Posterior cingulate gyrus (tissue), 11 donors: ENCODE results near the gene CD248.
A peak's percentile ranks its signal among the peaks of the same experiment; 100 is the strongest.

Source experiments
- DNase-seq, 10 donors: peaks; one replicate each; pipeline versions ENCODE4 v3.0.0 to v3.0.0-alpha.2; 2020 to 2021; ENCODE audit warnings: mixed read lengths in 3 of 10
- intact Hi-C: fragments of 100-400 bp; cut with DNase I; formaldehyde crosslinking; loops from one replicate; pipeline ENCODE4 v1.15.1; 2023

CD248 gene

DNA sequence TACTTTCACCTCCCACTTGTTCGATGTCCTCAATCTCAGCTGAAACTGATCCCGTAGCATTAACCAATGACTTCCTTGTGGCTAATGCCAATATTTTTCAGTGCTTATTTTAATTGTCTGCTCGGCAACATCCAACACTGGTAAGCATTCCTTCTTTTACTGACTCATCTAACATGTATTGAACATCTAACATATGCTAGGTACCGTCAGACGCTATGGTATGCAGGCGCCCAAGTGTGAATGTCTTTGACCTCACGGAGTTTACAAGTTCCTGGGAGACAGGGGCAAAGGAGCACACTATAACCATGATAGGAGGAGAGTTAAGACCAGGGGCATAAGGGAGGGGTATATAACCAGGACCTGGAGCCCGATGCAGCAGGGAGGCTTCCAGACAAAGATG is 26.3 kb upstream of the CD248 start:
- intact Hi-C loops: no loop called here
- DNase-seq: peak in 3 of 10 donors; percentile 3 to 20 (median 6)

DNA sequence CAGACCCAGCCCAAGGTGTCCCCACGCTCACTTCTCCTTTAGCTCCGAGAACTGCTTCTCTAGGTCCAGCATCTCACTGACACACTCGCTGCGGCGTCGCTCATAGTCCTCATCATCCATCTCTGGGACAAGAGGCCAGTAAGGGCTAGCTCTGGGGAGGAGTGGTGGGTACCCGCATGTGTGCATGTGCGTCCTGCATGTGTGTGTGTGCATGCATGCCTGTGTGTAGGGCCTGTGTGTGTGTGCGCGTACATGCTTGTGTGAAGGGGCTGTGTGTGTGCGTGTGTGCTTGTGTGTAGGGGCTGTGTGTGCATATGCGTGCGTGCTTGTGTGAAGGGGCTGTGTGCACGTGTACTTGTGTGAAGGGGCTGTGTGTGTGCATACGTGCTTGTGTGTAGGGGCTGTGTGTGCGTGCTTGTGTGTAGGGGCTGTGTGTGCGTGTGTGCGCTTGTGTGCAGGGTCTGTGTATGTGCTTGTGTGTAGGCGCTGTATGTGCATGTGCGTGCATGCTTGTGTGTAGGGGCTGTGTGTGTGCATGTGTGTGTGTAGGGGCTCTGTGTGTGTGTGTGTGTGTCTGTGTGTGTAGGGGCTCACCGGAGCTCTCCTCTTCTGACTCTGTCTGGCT is 24.8 kb upstream of the CD248 start:
- intact Hi-C loops: no loop called here
- DNase-seq: peak in 3 of 10 donors; percentile 35 to 45 (median 38)

DNA sequence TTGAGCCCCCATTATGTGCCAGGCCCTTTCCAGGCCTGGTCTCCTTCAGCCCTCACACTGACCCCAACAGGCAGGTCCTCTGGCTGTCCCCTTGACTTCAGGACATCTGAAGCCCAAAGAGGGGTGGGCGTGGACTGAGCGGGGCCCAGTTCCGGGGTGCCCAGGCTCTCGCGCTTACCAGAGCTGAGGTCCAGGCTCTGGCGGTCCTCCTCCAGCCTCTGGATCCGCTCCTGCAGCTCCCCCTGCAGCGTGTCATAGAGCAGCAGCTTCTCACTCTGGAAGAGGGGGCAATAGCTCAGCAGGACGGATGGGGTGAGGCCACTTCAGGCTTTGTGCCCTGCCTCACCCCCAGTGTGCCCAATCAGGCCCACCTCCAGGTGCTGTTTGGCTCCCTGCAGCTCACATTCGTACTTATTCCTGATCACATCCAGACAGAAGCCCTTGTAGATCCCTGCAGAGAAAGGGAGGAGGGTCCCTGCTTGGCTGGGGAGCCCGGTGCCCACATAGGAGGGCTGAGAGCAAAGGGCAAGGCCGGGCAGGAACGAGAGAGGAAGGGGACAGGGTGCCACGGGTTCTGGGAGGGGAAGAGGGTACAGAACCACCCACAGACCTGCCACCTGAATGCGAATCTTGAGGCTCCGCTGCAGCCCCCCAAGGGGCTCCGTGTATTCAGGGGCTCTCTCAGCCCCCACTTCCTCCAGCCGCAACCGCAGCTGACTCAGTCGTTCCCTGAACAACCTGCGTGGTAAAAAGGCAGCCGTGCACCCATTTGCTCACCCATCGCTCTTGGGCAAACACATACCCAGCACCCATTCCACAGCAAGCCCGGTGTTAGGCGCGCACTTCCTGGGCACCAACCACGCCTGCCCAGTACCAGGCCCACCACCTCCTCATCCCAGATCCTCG is 24.0 kb upstream of the CD248 start:
- intact Hi-C loops: no loop called here
- peak in 3 of 10 donors; percentile 44 to 73 (median 58) for DNase-seq

DNA sequence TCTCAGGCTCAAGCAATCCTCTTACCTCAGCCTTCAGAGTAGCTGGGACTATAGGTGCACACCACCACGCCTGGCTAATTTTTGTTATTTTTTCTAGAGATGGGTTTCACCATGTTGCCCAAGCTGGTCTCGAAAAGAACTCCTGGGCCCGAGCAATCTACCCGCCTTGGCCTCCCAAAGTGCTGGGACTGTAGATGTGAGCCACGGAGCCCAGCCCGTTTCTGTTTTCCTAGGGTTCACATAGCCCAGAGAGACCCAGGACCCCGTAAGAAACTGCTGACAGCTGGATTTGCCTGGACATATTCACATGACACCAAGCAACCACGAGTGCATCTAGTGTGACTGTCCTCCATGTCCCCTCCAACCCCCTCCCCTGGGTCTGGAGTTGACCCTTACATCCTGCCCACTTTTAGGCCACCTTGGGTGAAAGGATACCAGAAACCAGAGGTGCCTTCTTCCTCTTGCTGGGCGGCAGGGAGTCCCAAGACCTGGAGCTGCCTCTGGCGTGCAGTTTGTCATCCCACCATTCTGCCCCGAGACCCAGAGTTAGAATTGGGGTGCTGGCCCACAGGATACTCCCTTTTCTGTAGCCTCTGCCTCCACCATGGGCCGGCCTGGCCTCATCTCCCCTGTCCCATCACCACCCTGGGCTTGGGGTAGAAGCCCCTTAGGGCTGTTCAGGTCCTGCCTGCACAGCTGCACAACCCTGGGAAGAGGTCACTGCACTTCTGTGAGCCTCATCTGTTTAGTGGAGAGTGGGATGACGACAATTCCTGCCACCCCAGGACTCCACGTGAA is 23.0 kb upstream of the CD248 start:
- DNase-seq: peak in 2 of 10 donors; percentile 38 to 69
- intact Hi-C loops: no loop called here

DNA sequence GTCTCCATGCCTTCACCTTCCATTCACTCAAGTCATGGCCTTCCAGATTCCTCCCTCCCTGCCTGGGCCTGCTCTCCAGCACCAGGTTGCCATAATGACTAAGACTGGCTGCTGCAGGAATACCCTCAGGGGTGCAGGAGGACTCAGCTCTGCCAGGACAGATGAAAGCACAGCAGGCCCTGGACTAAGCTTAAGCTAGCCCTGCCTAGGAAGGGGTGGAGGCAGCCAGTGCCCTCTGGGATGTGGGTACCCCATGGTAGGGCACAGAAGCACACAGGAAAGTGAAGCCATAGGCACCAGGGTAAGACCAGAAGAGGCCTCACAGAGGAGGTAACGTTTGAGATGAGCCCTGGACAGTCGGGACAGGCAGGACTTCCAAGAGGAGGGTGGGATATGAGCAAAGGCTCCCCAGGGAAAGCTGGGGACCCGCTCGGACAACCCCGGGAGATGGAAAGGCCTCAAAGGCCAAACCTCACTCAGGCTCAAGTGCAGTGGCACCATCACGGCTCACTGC is 22.4 kb upstream of the CD248 start:
- peak in 2 of 10 donors; percentile 57 to 69 for DNase-seq
- intact Hi-C loops: no loop called here

DNA sequence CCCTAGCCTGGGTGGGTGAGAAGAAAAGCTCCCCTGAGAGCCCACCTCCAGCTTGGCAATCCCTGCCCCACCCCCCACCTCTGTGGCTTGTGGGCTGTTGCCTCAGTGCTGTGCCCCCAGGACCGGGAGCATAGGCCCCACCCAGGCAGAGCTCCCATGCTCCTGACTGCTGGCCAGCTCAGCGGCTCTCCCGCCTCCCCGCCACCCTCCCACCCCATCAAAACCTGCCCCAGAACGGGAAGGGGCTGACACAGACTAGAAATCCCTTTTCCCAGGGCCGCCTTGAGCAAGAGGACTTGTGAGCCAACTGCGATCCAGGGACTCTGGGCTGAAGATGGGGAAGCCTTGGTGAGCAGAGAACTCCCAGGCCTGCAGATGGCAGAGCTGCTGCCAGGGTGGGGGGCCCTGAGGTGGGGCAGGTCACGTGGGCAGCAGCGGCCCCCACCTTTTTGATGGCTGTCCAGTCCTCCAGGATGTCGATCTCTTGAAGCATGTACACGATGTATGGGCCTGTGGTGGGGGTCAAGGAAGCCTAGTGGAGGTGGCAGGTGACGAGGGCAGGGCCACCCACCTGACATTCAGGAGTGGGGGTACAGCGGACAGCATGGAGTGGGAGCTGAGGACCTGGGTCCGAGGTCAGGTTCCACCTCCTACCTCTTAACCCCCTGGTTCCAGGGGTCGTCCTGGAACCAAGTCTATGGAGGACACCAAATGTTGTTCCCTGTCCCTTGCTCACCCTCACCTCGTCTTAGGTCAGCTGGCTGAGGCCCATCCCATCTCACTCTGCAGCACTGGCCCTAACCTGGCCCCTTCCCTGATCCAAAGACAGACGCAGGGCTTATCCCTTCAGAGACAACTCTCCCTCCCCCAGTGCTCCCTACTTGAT is 21.7 kb upstream of the CD248 start:
- intact Hi-C loops: no loop called here
- peak in 3 of 10 donors; percentile 29 to 67 (median 46) for DNase-seq

DNA sequence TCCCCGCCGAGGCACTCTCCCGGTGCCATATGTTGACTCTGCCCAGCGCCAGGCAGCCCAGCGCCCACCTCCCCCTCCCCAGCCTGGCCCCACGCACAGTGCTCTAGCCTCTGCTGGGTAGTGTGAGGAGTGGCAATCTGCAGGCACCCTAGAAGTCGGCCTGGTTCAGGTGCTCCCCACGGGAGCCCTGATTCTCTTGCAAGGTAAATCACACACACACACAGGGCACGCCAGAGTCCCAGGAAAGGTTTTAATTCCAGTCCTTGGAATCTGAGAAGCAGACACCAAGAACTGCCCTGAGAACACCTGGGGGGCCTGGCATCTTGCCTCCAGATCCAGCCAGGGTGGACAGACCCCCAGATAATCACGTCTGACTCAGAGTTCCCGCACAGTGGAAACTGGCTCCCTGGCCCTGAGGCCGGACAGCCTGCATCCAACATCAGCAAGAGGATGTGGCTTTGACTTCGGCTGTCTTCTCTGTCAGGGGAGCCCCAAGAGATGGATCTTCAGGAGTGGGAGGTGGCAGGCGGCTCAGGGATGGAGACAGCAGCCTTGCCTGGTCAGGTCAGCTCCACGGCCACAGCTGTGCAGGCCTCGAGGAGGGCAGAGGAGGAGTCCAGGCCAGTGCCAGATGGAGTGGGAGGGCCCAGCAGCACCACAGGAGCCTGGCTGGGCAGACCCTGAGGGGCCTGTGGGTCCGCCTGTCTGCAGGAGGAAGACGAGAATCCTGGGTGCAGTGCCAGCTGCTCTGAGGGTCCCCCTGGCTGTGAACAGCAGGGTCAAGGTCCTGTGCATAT is 20.5 kb upstream of the CD248 start:
- DNase-seq: peak in 3 of 10 donors; percentile 66 to 83 (median 82)
- intact Hi-C loops: no loop called here

DNA sequence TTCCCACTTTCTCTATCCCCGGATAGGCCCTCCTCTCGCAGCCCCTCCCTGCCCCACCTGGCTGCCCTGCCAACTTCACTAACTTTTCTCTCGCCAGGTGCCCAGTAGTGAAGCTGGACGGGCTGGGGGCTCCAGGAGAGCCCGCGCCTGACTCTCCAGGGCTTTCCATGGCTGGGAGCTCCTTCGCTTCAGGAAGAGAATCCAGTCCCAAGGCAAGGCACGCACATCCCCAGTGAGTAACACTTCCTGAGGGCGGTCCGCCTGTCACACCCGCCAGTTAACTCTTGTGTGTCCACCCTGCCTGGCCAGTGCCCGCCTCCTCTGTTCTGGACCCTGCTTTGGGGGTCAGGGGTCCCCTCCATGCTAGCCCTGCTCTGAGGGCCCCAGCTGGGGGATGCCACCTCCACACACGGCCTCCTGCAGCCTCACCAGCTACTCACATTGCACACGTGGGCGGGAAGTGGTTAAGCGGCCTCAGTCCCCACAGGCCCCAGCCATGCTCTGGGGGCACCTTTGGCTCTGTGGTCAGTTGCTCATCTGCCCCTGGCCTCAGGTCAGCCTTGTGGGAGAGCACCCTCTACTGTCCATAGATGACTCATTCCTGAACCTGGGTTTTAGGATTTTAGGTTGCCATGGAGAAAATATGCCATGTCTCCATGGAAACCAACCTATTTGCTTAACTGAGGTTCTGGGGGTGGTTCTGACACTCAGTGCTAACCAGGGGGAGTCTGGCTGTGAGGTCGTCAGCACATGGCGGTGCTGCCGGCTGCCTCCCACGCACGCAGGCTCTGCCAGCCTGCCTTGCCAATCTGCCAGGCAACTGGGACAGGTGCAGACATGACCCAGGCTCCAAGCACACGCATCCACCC is 19.6 kb upstream of the CD248 start, which contains the start of gene RIN1:
Gene RIN1, minus strand, starts transcription at position 201 of the 869 bp plus-strand sequence. Its CDS starts 32 bp downstream, at position 169.
- intact Hi-C loops: no loop called here

DNA sequence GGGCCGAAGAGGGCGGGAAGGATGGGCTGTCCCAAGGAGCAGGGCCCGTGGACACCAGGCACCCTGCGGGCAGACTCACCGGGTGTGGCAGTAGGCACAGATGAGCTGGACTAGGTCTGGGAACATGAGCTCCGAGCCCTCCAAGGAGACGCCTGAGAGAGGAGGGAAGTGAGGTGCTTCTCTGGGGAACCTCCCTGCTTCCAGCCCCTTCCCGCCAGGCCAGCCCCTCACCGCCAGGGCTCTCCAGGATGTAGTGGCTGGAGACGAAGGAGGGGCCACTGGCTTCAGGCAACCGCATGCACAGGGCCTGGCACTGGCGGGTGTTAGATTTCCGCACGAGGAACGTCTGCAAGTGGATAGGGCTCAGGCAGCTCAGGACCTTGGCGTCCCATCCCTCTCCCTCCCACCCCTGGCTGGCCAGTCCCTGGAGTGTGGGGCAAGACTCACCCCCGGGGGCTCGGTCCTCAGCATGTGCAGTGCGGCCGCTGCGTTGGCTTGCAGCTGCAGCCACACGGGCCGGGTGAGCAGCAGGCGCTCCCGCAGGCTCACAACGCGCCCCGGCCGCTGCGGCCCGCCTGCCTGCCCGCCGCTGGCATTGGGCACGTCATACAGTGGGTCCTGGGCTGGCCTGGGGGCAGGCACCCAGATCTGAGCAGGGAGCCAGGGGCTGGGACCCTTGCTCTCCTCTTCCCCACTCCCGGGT is 18.8 kb upstream of the CD248 start:
- intact Hi-C loops: no loop called here
- peak in 4 of 10 donors; percentile 27 to 89 (median 84) for DNase-seq

More for the DNA sequence above, 19.6 kb upstream of the CD248 start, which contains the start of gene RIN1:
- peak in 8 of 10 donors; percentile 66 to 97 (median 79) for DNase-seq

DNA sequence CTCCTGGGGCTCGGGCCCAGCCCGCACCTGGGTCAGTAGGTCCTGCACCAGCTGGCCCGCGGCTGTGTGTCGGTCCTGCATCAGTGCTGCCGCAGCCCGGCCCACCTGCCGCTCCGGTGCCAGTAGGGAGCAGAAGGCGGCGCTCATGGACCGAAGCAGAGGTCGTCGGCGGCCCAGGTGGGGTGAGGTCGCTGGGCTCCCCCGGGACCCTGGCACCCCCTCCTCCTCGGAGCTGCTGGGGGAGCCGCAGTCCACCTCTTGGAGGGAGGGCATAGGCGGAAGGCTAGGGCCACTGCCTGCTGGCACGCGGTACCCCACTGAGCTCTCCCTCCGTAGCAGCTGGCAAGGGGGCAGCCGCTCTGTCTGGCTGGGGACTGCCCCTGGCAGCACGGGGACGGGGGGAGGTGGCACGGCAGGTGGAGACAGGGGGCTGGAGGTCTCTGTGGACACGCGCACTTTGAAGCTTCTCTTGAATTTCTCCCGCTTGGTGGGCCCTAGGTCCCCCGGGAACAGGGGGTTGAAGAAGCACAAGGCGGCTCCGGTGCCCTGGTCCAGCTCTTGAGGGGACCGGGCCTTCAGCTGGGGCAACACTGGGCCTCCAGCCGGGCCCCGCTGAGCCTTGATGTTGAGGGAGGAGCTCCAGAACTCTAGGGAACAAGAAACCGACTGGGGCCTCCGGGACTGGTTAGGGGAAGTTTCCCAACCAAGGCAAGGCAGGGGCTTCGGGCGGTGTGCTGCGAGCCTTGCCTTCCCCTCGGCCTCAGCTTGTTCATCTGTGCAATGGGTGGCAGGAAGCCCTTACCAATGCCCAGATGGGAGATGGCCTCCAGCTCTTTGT is 18.0 kb upstream of the CD248 start:
- peak in 3 of 10 donors; percentile 53 to 82 (median 79) for DNase-seq
- intact Hi-C loops: no loop called here

DNA sequence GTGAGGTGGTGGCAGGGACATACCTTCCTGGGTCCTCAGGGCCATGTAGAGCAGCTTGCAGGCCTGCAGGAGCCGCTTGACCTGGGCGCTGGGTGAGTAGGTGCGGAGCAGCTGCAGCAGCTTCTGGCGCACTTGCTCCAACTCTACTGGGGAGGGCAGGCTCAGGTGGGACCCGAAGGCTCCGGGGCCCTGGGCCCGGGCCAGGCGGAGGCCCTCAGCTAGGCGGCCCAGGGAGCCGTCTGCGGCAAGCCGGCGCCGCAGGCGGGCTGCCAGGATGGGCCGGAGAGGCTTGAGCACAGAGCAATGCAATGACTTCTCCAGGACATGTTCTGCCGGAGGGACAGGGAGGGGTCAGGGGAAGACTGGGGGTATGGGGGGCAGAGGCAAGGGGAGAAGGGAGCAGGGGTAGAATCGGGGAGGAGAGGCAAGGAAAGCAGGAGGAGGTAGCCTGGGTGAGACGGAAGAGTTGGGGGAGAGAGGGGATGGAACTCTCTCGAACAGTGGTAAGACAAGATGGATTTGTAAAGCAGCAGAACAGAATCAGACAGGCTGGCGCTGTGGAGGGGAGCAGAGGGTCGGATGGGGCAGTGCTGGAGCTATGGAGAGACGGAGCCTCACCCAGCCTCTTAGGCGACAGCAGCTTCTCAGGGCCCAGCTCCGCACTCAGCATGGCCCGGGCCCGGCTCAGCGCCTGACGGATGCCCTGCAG is 17.2 kb upstream of the CD248 start:
- intact Hi-C loops: no loop called here
- peak in 3 of 10 donors; percentile 62 to 77 (median 75) for DNase-seq

DNA sequence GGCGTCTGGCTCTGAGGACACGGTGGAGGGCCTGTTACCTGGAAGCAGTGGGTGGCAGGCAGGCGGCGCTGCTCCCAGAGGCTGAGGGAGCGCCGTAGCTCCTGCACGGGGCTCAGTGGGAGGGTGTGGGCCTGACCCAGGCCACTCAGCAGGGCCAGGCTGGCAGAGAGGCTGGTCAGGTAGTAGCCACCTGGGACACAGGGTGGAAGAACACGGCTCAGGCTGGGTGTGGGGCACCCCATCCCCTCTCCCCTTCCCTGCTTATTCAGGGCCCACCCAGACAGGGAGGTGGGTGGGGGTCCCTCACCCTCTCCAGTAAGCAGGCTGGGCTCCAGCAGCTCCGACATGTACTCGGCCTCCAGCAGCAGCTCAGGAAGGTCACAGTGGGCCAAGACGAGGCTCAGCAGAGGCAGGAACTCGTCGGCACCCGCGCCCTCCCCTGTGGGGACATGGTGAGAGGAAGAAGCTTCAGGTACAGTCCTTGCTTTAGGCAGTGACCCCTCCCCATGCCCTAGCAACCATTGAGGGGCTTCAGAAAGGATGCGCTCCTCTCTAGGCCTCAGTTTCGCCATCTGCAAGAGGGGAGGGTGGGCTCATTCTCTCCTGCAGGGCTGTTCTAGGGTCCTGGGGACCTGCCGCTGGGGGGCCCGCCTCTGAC is 16.5 kb upstream of the CD248 start:
- DNase-seq: peak in 3 of 10 donors; percentile 40 to 78 (median 55)
- intact Hi-C loops: no loop called here

DNA sequence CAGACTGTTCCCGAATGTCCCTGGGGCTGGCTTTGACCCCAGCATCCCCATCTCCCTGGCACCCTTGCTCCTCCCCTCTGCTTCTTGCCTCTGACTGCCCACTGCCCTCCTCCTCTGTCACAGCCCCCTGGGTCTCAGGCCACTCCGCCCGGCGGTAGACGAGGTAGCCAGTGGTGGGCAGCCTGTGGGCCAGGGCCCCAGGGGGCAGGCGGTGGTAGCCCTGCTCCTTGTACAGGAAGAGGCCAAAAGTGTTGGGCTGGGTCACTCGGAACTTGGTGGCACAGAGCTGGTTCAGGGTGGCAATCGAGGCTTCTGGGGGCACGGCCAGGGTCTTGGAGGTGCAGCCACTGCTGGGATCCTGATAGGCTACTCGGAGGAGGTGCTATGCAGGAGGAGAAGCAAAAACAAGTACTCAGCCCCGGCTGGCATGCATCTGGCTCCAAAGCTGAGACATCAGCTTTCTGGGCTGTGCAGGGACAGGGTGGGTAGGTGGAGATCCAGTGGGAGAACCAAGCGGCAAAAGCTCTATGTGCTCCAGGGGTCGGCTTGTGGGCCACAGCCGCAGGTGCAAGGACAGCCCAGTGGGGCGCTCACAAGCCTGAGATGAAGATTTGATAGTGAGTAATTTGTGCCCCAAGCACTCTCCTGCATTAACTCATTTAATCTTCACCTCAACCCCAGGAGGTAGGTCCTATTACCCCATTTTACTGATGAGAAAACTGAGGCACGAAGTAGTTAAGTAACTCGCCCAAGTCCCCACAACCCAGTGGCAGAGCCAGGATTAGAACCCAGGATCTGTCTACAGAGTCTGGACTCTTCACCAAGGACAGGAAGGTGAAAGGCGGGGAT is 15.8 kb upstream of the CD248 start:
- intact Hi-C loops: no loop called here
- peak in 3 of 10 donors; percentile 53 to 81 (median 75) for DNase-seq
